Measurements from ENCODE around the gene RPL34. TPM values are rescaled to one million over a fixed set of nuclear protein-coding genes. Genes with fewer than 3 reads are reported as not detected.

Gene RPL34
- total RNA-seq, 6 experiments from 2014 or later, result 357 to 441 (median 411) TPM

- H3K9me3 ChIP-seq, result no peaks in the 10 kb centered on the region
- no peaks in the 10 kb centered on the region for H3K36me3 ChIP-seq
- no peak overlapping the region for H3K4me3 ChIP-seq
- TF ChIP-seq CTCF (IDR thresholded peaks at IDR 0.05) (no peak), POLR2A (IDR thresholded peaks at IDR 0.05) (no peak)
- intact Hi-C loops (cut with DNase I), result no loop called here
- WGBS (ENCODE audit: insufficient coverage, low coverage, low lambda C conversion rate, missing lambda C conversion rate), result 90% methylated on average over 1 of the region's 1 CpG
- H3K27ac ChIP-seq, result no peak overlapping the region
- DNase-seq (no peak), ATAC-seq (no peak)
- no peaks in the 10 kb centered on the region for H3K4me1 ChIP-seq
- no peaks in the 10 kb centered on the region for H3K27me3 ChIP-seq
These were observed 24.0 kb upstream of the RPL34 start for GRCh38 chr4:108596344-108596743.

GRCh38 chr4:108601106-108601505 is 19.3 kb upstream of the RPL34 start:
- DNase-seq, result no peak
- no peaks in the 10 kb centered on the region for H3K27me3 ChIP-seq
- no peaks in the 10 kb centered on the region for H3K4me1 ChIP-seq
- H3K9me3 ChIP-seq, result no peaks in the 10 kb centered on the region
- 87% methylated on average over 3 of the region's 3 CpGs for WGBS (ENCODE audit: insufficient coverage, low coverage, low lambda C conversion rate, missing lambda C conversion rate)
- no peak overlapping the region for H3K4me3 ChIP-seq
- H3K36me3 ChIP-seq, result no peaks in the 10 kb centered on the region
- ATAC-seq, result no peak
- intact Hi-C loops (cut with DNase I), result no loop called here
- TF ChIP-seq CTCF (IDR thresholded peaks at IDR 0.05), result no peak
- no peak for TF ChIP-seq POLR2A (IDR thresholded peaks at IDR 0.05)
- no peak overlapping the region for H3K27ac ChIP-seq

GRCh38 chr4:108601532-108601931 is 18.8 kb upstream of the RPL34 start:
- Histone ChIP-seq H3K4me3 (no peak overlapping the region), H3K27ac (no peak overlapping the region), H3K27me3 (no peaks in the 10 kb centered on the region), H3K4me1 (no peaks in the 10 kb centered on the region), H3K36me3 (no peaks in the 10 kb centered on the region), H3K9me3 (no peaks in the 10 kb centered on the region)
- 58% methylated on average over 1 of the region's 1 CpG for WGBS (ENCODE audit: insufficient coverage, low coverage, low lambda C conversion rate, missing lambda C conversion rate)
- intact Hi-C loops (cut with DNase I), result no loop called here
- TF ChIP-seq CTCF (IDR thresholded peaks at IDR 0.05), result no peak
- no peak for TF ChIP-seq POLR2A (IDR thresholded peaks at IDR 0.05)
- DNase-seq, result no peak
- ATAC-seq, result no peak

- Histone ChIP-seq H3K27ac (no peak overlapping the region), H3K36me3 (no peaks in the 10 kb centered on the region), H3K27me3 (no peaks in the 10 kb centered on the region), H3K9me3 (no peaks in the 10 kb centered on the region), H3K4me1 (no peaks in the 10 kb centered on the region), H3K4me3 (no peak overlapping the region)
- 76% methylated on average over 3 of the region's 3 CpGs for WGBS (ENCODE audit: insufficient coverage, low coverage, low lambda C conversion rate, missing lambda C conversion rate)
- intact Hi-C loops (cut with DNase I), result no loop called here
- ATAC-seq, result no peak
- DNase-seq, result no peak
- no peak for TF ChIP-seq CTCF (IDR thresholded peaks at IDR 0.05)
These were observed 18.2 kb upstream of the RPL34 start for GRCh38 chr4:108602163-108602562.
